ENCODE measurements around the gene ARPC2. TPM values are rescaled to one million over a fixed set of nuclear protein-coding genes. Genes with fewer than 3 reads are reported as not detected.

Gene ARPC2
- total RNA-seq, 1 donor from 2014 or later = 687 TPM

DNA sequence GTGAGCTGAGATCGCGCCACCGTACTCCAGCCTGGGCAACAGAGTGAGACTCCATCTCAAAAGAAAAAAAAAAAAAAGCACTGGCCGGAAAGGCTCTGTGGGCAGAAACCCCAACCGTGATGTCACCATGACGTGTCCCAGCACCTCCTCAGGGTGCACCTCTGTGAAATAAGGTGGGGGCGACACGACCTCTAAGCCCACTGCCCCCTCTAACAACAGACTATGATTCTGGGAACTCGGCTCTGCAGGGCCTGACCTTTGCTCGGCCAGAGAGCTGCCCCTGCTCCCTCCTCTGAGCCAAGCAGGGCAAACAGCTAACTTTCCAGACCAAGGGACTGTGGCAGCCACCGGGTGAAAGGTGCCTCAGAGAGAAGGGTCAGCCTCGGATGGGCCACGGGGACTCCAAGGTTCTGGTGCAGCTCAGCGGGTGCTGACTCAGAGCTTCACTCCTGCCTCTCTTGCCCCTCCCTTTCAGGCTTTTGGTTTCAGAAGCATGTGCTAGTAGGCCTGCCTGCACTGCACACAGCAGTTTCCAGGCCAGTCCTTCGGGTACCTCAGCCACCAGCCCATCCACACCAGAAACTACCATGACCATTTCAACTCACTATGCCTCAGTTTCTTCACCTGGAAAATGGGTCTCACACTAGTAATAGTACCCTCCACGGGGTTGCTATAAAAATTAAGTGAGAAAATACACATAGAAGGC lies 67.3 kb downstream of the ARPC2 start:
- intact Hi-C loops (cut with micrococcal nuclease) = loop anchor here (1.0 kb wide), 1 partner anchor 8 kb away; the partner anchor contains the start of gene TMBIM1

DNA sequence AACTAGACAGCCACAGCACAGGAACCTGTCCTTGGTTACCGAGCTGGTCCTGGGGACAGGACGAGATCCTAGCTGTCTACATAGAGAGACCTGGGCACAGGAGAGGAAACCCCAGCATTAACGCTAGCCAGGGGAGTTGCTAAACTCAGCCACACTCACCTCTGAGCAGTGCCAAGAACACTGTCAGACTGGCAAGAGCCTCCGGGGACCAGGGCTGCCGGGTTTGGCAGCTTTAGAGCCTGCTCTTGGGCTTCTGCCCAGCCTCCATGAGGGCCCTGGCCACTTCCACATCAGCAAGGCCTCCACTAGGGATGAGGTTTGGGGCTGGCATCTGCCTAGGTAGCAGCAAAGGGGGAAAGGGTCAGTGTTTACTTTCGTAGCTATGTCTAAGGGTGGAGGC lies 68.6 kb downstream of the ARPC2 start:
- intact Hi-C loops (cut with micrococcal nuclease) = loop anchor here (1.0 to 5.0 kb wide), 5 partner anchors 15 to 877 kb away; partner anchors contain the start of genes AAMP, BCS1L, CATIP and NHEJ1

DNA sequence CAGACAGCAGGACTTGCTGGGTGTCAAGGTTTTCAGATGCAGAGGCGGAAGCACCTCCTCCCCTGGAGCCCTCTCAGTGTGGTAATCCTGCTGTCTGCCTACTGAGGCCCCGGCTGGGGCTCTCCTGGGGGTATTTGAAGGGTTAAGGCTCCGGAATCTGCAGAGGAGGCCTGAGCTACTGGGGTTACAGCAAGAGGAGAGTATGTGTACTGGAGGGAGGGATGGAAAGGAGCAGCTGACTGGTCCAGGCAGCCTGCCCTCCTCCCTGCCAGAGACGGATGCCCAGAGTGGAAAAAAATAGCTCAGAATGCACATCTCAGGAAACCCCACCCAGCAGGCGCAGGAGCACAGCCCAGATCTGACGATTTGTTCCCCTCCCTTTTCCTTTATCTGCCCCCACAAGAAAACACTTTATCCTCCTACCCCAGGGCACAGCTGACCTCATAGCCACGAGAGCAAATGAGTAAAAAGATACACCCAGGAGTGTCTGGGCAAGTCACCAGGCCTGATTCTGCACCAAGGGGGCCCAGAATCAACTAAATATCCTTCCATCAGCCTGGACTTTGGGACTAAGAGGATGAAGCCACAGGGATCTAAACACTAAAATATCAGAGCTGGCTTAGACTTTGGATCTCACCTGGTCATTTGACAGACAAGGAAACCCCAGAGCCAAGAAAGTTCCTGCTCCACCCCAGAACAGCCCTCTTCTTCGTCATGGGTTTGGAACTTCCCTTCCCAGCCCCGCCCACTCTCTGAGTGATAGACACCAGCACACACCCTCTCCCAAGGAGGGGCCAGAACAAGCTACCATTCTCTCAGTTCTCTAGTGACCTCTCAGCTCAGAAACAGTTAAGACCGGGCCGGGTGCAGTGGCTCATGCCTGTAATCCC lies 69.8 kb downstream of the ARPC2 start:
- intact Hi-C loops (cut with micrococcal nuclease) = loop anchor here (1.0 to 5.0 kb wide), 11 partner anchors 17 to 1100 kb away; partner anchors contain the start of genes AAMP, BCS1L, CATIP and CNOT9

DNA sequence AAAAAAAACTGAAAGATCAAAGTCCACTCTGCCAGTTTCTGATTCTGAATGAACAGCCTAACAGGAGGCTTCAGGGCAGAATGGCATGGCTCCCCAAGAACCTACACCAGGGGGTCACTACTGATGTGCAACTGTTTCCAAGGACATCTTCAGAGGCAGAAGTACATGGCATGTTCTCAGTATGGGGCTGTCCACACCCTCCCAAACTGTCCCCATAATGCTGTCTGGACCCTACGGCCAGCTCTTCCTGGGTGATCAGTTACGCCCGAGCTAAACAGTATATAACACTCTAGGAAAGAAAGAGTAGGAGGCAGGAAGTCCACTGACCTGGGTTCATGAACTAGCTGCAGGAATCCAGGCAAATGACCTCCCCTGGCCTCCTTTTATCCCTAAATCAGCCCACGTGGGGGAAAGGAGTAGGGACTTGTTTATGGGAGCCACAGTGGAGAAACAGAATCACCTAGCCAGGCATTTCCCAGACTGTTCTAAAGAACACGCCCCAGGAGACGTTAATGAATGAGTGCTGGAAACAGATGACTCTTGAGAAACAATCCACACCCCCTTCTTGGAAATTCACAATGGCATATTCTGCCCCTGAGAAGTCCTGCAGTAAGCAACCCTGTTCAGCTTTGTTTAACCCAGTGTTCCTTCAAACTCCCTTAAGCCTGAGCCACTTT lies 72.8 kb downstream of the ARPC2 start:
- intact Hi-C loops (cut with micrococcal nuclease) = loop anchor here (5.0 kb wide), 2 partner anchors 383 to 873 kb away; partner anchors contain the start of genes NHEJ1, RNF25 and STK36

DNA sequence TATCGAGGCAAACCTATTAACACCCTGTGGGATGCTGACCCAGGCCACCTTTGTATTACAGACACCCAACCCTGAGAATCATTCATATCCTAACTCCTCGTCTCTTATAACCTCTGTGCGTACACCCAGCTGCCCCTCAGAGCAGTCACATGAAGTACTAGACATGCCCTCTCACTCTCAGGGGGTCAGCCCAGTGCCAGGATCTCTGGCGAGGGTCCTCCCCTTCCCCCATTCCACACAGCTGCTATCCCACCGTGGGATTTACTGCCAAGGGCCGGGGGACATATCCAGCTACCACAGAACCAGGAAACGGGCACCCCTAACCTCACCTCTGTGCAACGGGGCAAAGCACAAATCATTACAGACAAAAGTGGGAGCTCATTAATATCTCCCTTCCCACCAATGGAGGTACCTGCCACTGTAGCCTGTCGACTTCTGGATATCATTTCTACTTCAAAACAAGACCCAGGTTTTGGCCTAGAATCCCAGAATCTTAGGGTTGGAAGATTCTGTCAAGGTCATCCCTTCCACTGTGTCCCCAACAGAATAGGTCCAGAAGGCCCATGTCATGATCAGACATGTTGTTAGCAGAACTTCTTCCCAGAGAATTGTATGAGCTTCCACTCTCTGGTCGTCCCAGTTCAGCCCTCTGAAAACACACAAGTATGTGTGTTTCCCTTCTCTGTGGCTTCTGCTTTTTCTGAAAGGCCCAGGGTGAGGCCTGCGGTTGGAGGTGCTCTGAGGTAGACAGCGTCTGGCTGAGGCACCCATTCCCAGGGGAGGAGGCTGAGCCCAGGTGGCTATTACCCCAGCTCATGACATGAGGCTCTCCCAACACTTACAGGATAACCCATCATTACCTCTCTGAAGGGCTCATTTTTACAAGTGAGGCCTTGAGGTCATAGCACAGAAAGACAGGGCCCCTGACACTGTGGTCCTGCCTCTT lies 73.6 kb downstream of the ARPC2 start:
- intact Hi-C loops (cut with micrococcal nuclease) = loop anchor here (5.0 kb wide), 1 partner anchor 382 kb away; the partner anchor contains the start of genes RNF25 and STK36

DNA sequence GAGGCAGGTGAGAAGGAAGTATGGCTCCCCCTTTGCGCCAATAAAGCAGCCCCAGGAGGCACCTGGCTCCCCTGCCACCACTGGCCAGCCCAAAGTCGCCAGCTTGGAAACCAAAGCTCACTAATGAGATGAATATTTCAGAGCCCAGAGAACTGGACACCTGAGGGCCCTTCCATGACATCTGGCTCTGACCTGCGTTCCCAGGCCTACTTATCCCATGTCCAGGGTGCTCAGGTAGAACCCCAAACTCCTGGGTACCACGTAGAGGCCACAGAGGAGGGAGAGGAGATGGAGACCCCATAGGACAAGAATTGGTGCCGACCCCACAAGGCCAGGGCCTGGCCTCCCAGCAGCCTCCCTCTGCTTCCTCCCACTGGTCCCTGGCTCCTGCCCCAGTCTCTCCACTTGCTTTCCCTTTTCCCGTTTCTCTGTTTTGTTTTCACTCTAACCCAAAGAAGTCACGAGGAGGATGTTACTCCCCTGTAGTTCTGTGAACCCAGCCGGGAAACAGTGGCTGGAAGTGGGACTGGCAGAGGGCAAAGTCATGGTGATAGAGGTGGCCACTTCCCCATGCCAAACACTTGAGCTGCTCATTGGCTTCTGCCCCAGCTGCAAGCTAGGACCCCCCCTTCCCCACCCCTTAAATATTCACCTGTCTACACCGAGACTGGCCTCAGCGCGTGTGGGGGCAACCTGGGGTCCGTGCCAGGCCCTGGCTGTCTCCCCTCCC lies 74.5 kb downstream of the ARPC2 start:
- intact Hi-C loops (cut with micrococcal nuclease) = loop anchor here (1.0 to 5.0 kb wide), 12 partner anchors 7 to 419 kb away; partner anchors contain the start of genes CATIP, CNOT9, RNF25 and STK36

DNA sequence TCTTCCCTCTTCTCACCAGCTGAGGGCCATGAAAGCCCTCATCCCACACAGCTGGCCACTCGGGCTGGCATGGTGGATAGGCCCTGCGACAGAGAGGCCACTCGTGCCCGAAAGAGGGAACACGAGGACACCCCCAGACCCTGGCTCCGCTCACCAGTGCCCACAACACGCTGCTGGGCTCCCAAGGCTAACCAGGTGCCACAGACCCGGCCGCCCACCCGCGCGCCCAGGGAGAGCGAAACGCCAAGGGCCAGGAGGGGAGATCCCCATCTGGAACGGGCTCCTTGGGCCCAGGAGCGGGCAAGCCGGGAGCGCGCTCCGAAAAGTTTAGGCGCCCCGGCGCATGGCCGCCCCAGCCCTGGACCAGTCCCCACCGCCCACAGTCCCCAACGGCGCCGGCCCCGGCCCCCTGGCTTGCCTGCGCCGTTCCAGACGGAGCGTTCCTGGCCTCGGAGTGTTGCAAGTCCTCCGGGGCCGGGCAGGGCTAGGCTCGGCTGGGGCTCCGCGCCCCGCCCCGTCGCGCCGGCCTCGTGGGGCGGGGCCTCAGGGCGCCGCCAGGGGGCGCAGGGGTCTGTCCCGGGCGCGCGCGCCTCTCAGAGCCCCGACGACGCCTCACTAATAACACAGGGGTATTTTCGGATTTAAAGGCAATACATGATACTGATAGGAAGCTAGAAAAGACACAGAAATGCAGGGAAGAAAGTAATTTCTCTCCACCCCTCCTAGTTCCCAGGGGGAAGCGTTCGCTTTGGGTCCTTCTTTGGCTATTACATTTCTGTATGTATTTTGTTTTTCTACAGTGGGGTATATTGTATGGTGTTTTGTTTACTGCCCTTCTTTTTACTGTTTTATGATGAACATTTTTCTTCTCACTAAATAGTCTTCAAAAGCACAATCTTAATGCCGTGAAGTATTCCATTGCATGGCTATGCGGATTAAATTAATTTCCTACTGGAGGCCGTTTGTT lies 75.3 kb downstream of the ARPC2 start, which contains the start of gene TMBIM1:
Gene TMBIM1 (minus strand): TSS at position 456 of the 967 bp plus-strand sequence. CDS start 10,362 bp downstream, outside the sequence.
- intact Hi-C loops (cut with micrococcal nuclease) = loop anchor here (1.0 to 5.0 kb wide), 12 partner anchors 8 to 418 kb away; partner anchors contain the start of genes CATIP, CNOT9, RNF25 and STK36

DNA sequence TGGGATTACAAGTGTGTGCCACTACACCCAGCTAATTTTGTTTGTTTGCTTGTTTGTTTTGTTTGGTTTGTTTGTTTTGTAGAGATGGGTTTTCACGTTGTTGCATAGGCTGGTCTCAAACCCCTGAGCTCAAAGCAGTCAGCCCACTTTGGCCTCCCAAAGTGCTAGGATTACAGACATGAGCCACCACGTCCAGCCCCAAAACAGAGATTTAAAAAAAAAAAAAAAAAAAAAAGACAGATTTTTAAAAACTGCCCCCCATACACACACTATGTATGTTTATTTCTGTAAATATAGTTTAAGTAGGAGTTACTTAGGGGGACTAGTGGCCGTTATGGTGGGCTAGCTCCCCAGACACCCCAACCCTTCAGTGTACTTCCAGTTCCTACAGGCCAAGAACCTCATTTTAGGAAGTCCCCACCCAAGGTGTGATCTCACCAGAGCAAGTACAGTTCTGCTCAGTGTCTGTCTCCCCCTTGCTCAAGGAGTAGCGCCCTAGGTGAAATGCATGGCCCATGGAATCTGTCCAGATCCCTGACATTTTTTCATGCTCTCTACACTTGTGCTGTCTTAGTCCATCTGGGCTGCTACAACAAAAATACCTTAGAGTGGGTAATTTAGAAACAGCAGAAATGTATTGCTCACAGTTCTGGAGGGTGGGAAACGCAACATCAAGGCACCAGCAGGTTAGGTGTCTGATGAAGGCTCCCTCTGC lies 76.9 kb downstream of the ARPC2 start:
- intact Hi-C loops (cut with micrococcal nuclease) = loop anchor here (2.0 to 5.0 kb wide), 3 partner anchors 63 to 378 kb away; partner anchors contain the start of genes CATIP, RNF25 and STK36

DNA sequence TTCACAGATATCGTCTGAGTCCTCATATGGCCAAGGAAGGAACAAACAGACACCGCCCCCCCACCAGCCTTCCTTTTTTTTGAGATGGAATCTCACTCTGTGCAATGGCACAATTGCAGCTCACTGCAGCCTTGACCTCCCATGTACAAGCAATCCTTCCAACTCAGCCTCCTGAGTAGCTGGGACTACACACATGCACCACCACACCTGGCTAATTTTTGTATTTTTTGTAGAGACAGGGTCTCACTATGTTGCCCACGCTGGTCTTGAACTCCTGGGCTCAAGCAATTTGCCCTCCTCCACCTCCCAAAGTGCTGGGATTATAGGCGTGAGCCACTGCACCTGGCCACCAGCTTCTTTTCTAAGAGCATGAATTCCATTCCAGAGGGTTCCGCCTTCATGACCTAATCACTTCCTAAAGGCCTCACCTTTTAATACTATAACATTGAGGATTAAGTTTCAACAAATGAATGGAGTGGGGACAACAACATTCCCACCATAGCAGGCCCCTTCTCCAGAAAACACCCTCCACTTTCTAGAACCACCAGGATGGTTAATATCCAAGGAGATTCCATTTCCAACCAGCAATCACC lies 77.5 kb downstream of the ARPC2 start:
- intact Hi-C loops (cut with micrococcal nuclease) = loop anchor here (5.0 kb wide), 1 partner anchor 378 kb away; the partner anchor contains the start of genes RNF25 and STK36

DNA sequence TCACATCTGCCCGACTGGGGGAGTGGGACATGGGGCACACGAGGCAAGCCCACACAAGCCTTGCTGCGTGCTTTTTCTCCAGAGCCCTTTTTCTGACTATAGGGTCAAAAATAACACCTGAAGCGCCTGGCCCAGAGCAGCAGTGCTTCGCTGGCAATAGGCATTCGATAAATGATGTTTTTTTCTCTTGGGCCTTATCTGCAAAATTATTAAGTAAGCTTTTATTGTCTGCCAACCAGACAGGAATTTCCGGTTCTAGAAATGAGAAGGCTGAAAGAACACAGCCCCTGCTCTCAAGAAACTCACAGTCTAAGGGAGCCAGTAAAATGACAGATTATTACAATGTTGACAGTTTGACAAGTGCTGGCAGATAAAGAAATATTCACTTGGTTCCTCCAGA lies 78.0 kb downstream of the ARPC2 start:
- intact Hi-C loops (cut with micrococcal nuclease) = no loop called here

DNA sequence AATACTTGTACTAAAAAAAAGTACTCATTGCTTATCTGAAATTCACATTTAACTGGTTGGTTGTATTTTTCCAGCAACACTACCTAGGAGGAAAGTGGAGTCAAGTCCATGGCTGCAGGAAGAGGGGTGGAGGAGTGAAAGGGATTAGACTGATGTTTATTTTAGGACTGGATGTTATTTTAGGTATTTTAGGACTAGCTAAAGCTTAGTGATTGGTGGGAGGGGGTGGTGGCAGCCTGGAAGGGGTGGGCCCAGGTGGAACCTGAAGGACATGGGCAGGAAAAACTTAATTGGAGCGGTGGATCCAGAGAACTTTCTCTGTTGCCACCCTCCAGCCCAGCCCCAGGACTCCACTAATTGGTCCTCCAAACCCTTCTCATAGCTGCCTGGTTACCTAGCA lies 79.2 kb downstream of the ARPC2 start:
- intact Hi-C loops (cut with micrococcal nuclease) = no loop called here

DNA sequence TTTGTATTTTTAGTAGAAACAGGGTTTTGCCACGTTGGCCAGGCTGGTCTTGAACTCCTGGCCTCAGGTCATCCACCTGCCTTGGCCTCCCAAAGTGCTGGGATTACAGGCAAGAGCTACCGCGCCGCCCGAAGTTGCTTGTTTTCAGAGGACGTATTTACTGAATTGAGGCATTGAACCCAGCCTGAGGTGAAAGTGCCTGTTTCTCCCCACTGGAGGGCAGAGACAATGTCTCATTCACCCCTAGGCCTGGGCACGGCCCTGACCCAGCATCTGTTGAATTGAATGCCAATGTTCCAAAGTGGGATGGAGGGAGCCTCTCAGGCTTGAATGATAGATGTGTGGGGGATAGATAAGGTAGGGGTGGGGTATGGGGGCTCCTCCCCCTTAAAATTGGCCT lies 79.9 kb downstream of the ARPC2 start:
- intact Hi-C loops (cut with micrococcal nuclease) = no loop called here

DNA sequence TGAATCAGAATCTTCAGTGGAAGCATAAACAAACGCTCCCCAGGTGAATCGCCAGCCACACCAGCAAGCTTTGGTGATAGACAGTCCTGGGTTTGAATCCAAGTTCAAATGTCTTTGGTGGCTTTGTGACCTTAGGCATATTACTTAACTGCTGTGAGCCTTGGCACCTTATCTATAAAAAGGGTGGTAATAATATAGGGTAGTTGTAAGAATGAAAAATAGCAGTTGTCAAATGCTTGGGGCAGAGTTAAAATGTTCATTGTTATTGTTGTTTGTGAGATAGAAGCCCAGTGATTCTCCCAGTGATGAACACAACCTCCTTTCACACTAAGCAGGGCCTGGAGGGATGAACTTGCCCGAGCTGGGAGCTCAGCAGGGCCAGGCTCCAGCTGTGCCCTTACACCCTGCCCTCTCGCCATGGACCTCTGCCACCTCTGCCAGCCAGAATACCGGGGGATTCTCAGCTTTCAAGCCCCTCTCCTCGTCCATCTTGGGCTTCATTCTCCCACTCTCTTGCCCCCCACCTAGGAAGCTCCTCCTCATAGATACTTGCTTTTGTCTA lies 81.4 kb downstream of the ARPC2 start:
- intact Hi-C loops (cut with micrococcal nuclease) = no loop called here

DNA sequence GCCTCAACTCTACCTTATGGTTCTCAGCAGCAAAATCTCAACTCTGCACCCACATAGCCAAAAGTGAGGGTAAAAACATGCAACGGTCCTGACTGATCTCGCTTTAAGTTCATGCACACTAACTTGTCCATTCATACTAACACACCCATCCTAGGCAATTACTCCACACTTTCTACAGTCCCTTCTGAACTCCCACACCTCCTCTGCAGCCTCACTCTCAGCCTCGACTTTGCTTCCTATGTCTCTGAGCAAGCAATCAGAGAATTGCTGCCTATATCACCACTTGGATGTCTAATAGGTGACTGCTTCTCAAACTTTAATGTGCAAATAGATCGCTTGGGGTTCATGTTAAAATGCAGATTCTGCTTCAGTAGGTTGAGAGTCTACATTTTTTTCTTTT lies 83.2 kb downstream of the ARPC2 start:
- intact Hi-C loops (cut with micrococcal nuclease) = loop anchor here (2.0 kb wide), 1 partner anchor 107 kb away; no protein-coding TSS in a partner anchor

DNA sequence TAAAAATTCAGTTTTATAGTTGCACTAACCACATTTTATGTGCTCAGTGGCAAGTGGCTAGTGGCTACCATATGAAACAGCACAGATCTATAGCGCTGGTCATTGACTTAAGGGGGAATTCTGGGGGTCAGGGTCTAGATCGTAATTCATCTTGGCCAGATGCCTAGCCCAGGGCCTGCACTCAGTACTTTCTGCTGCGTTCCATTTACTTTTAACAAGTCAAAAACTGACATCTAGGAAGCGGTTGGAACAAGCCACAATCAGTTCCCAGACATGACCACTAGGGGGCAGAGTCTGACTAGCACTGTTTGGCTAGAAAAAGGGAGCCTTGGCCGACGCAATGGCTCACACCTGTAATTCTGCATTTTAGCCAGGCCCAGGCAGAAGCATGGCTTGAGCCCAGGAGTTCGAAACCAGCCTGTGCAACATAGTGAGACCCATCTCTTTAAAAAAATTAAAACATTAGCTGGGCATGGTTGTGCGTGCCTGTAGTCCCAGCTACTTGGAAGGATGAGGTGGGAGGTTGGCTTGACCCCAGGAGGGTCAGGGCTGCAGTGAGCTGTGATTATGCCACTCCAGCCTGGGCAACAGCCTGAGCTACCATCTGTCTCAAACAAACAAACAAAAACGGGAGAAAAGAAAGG lies 84.3 kb downstream of the ARPC2 start:
- intact Hi-C loops (cut with micrococcal nuclease) = loop anchor here (1.0 to 2.0 kb wide), 12 partner anchors 9 to 546 kb away; partner anchors contain the start of genes CATIP and TMBIM1

Measured in T-helper 1 cell treated with Interleukin-12 subunit alpha and Interleukin-12 subunit beta and Interleukin-4 antibody, amounts not matched to agents 30 ng/mL and 1 ng/mL, for 36 hours (primary cell).